ENCODE data around the gene FGF10.

GRCh38 chr5:44389090-44389822, at the start of gene FGF10:
- no peak for TF ChIP-seq POLR2A (IDR thresholded peaks at IDR 0.05)
- TF ChIP-seq, protein P1, sequence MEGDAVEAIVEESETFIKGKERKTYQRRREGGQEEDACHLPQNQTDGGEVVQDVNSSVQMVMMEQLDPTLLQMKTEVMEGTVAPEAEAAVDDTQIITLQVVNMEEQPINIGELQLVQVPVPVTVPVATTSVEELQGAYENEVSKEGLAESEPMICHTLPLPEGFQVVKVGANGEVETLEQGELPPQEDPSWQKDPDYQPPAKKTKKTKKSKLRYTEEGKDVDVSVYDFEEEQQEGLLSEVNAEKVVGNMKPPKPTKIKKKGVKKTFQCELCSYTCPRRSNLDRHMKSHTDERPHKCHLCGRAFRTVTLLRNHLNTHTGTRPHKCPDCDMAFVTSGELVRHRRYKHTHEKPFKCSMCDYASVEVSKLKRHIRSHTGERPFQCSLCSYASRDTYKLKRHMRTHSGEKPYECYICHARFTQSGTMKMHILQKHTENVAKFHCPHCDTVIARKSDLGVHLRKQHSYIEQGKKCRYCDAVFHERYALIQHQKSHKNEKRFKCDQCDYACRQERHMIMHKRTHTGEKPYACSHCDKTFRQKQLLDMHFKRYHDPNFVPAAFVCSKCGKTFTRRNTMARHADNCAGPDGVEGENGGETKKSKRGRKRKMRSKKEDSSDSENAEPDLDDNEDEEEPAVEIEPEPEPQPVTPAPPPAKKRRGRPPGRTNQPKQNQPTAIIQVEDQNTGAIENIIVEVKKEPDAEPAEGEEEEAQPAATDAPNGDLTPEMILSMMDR (IDR thresholded peaks at IDR 0.05) = no peak
